Type B pancreatic cell (in vitro differentiated cells): Measurements from ENCODE around the gene KRTAP4-1. TPM values are rescaled to one million over a fixed set of nuclear protein-coding genes. Genes with fewer than 3 reads are reported as not detected.
"Not testable (repeated sequence)": the region's sequence is repeated elsewhere in the genome, so short reads cannot be mapped to it uniquely, and the experiment has no call there.

Experiments used
- DNase-seq: peaks from one replicate; pipeline ENCODE4 v3.0.0; 2021; ENCODE audit warnings: mixed read lengths; ENCODE audit not compliant: unreplicated experiment; ENCODE audit errors: extremely low spot score
- H3K27ac Mint-ChIP-seq: 2 replicates; pipeline ENCODE4 v1.8.0; 2021; ENCODE audit warnings: mild to moderate bottlenecking, mixed read lengths
- H3K27me3 Mint-ChIP-seq: 2 replicates; pipeline ENCODE4 v1.8.0; 2021; ENCODE audit warnings: mixed read lengths
- H3K36me3 Mint-ChIP-seq: 2 replicates; pipeline ENCODE4 v1.8.0; 2021; ENCODE audit warnings: mixed read lengths
- H3K4me1 Mint-ChIP-seq: one replicate; pipeline ENCODE4 v1.8.0; 2021; ENCODE audit warnings: mixed read lengths; ENCODE audit not compliant: unreplicated experiment
- H3K4me3 Mint-ChIP-seq: 2 replicates; pipeline ENCODE4 v1.8.0; 2021; ENCODE audit warnings: mild to moderate bottlenecking, mixed read lengths
- H3K9me3 Mint-ChIP-seq: 2 replicates; pipeline ENCODE4 v1.8.0; 2021; ENCODE audit warnings: mixed read lengths
- CTCF ChIP-seq: fragments of 200-600 bp; sonication (generic); conservative IDR thresholded peaks from 2 replicates; pipeline ENCODE4 v1.5.0; 2021; ENCODE audit warnings: antibody characterized with exemption, mild to moderate bottlenecking
- total RNA-seq: library from RNA; stranded (reverse); gene quantifications from 2 replicates; pipeline ENCODE4 v1.2.1, GENCODE V29; 2021; ENCODE audit warnings: low replicate concordance

Gene KRTAP4-1
- total RNA-seq, 1 donor from 2014 or later, result not detected

- TF ChIP-seq CTCF, result no peak
- H3K4me1 Mint-ChIP-seq, result no peaks in the 10 kb centered on the region
- H3K4me3 Mint-ChIP-seq, result no peak overlapping the region
- H3K27me3 Mint-ChIP-seq, result peaks cover 3% of the 10 kb centered on the region
- H3K27ac Mint-ChIP-seq, result no peak overlapping the region
- H3K36me3 Mint-ChIP-seq, result no peaks in the 10 kb centered on the region
- no peak for DNase-seq
- H3K9me3 Mint-ChIP-seq, result no peaks in the 10 kb centered on the region
Measured at GRCh38 chr17:41167561-41167960, 17.1 kb downstream of the KRTAP4-1 start.

GRCh38 chr17:41163828-41164227 lies 20.9 kb downstream of the KRTAP4-1 start:
- Mint-ChIP-seq H3K27ac (no peak overlapping the region), H3K9me3 (no peaks in the 10 kb centered on the region), H3K4me3 (no peak overlapping the region), H3K27me3 (no peaks in the 10 kb centered on the region), H3K4me1 (no peaks in the 10 kb centered on the region), H3K36me3 (no peaks in the 10 kb centered on the region)
- DNase-seq, result no peak
- no peak for TF ChIP-seq CTCF

GRCh38 chr17:41160648-41161047 lies 24.1 kb downstream of the KRTAP4-1 start, which contains the start of gene KRTAP4-4:
Gene KRTAP4-4 (minus strand): TSS chr17:41160748. CDS start chr17:41160691, 57 bp downstream.
- H3K4me1 Mint-ChIP-seq, result no peaks in the 10 kb centered on the region
- no peak within 1 kb of the TSS for H3K4me3 Mint-ChIP-seq
- no peak within 1 kb of the TSS for H3K27ac Mint-ChIP-seq
- TF ChIP-seq CTCF, result no peak
- DNase-seq, result no peak
- H3K36me3 Mint-ChIP-seq, result no peaks in the 10 kb centered on the region
- no peaks in the 10 kb centered on the region for H3K9me3 Mint-ChIP-seq
- no peaks in the 10 kb centered on the region for H3K27me3 Mint-ChIP-seq

GRCh38 chr17:41160190-41160589 lies 24.5 kb downstream of the KRTAP4-1 start:
- not testable (repeated sequence) for H3K9me3 Mint-ChIP-seq, H3K27ac Mint-ChIP-seq, DNase-seq, H3K27me3 Mint-ChIP-seq, H3K4me3 Mint-ChIP-seq, H3K36me3 Mint-ChIP-seq, H3K4me1 Mint-ChIP-seq

GRCh38 chr17:41153856-41154255 lies 30.9 kb downstream of the KRTAP4-1 start:
- peaks cover 3% of the 10 kb centered on the region for H3K27me3 Mint-ChIP-seq
- H3K9me3 Mint-ChIP-seq, result no peaks in the 10 kb centered on the region
- DNase-seq, result no peak
- no peaks in the 10 kb centered on the region for H3K36me3 Mint-ChIP-seq
- H3K4me1 Mint-ChIP-seq, result no peaks in the 10 kb centered on the region
- no peak overlapping the region for H3K4me3 Mint-ChIP-seq
- H3K27ac Mint-ChIP-seq, result no peak overlapping the region
- TF ChIP-seq CTCF, result no peak

- H3K9me3 Mint-ChIP-seq, result no peaks in the 10 kb centered on the region
- no peak overlapping the region for H3K4me3 Mint-ChIP-seq
- H3K27me3 Mint-ChIP-seq, result peaks cover 4% of the 10 kb centered on the region
- H3K27ac Mint-ChIP-seq, result no peak overlapping the region
- H3K4me1 Mint-ChIP-seq, result no peaks in the 10 kb centered on the region
- H3K36me3 Mint-ChIP-seq, result no peaks in the 10 kb centered on the region
- DNase-seq, result no peak
- TF ChIP-seq CTCF, result no peak
Measured at GRCh38 chr17:41151525-41151924, 33.2 kb downstream of the KRTAP4-1 start.
